H9 (cell line): ENCODE results near the gene YTHDC1. TPM values are rescaled to one million over a fixed set of nuclear protein-coding genes. Genes with fewer than 3 reads are reported as not detected.
"Not testable (repeated sequence)": the region's sequence is repeated elsewhere in the genome, so short reads cannot be mapped to it uniquely, and the experiment has no call there.

Source experiments
- DNase-seq: peaks from one replicate; pipeline ENCODE4 v3.0.0-alpha.2; 2017
- H2AFZ ChIP-seq: one replicate; pipeline ENCODE4 v1.6.1; 2013; ENCODE audit warnings: mild to moderate bottlenecking, low read length, control low read depth, moderate library complexity
- H2AK5ac ChIP-seq: 2 replicates; pipeline ENCODE4 v1.6.1; 2013; ENCODE audit warnings: low read length, control low read depth, mixed read lengths; ENCODE audit not compliant: insufficient read length
- H2BK120ac ChIP-seq: one replicate; pipeline ENCODE4 v1.6.1; 2013; ENCODE audit warnings: low read depth, mild to moderate bottlenecking, low read length, control low read depth, inconsistent platforms; ENCODE audit not compliant: poor library complexity, severe bottlenecking
- H2BK12ac ChIP-seq: 2 replicates; pipeline ENCODE4 v1.6.1; 2013; ENCODE audit warnings: low read length, control low read depth, mixed read lengths, low read depth; ENCODE audit not compliant: insufficient read length
- H2BK15ac ChIP-seq: 2 replicates; pipeline ENCODE4 v1.6.1; 2013; ENCODE audit warnings: low read depth, low read length, control low read depth
- H2BK20ac ChIP-seq: one replicate; pipeline ENCODE4 v1.6.1; 2013; ENCODE audit warnings: low read depth, mild to moderate bottlenecking, low read length, control low read depth, inconsistent platforms; ENCODE audit not compliant: poor library complexity, severe bottlenecking
- H2BK5ac ChIP-seq: 2 replicates; pipeline ENCODE4 v1.6.1; 2013; ENCODE audit warnings: low read length, control low read depth, mixed read lengths; ENCODE audit not compliant: insufficient read length
- H3K14ac ChIP-seq: 2 replicates; pipeline ENCODE4 v1.6.1; 2013; ENCODE audit warnings: low read length, control low read depth; ENCODE audit not compliant: insufficient read depth
- H3K18ac ChIP-seq: 2 replicates; pipeline ENCODE4 v1.6.1; 2013; ENCODE audit warnings: low read depth, mild to moderate bottlenecking, mixed read lengths, low read length, control low read depth; ENCODE audit not compliant: insufficient read length
- H3K23ac ChIP-seq: 2 replicates; pipeline ENCODE4 v1.6.1; 2013; ENCODE audit warnings: low read length, control low read depth, mixed read lengths, low read depth; ENCODE audit not compliant: insufficient read length
- H3K23me2 ChIP-seq: 2 replicates; pipeline ENCODE4 v1.6.1; 2013; ENCODE audit warnings: low read depth, mild to moderate bottlenecking, mixed read lengths, low read length, control low read depth; ENCODE audit not compliant: insufficient read length, poor library complexity, severe bottlenecking
- H3K27ac ChIP-seq: 2 replicates; pipeline ENCODE4 v1.5.1; 2013; ENCODE audit warnings: low read length, control low read depth, mixed read lengths, low read depth; ENCODE audit not compliant: insufficient read length
- H3K27me3 ChIP-seq: 2 replicates; pipeline ENCODE4 v1.6.1; 2013; ENCODE audit warnings: low read length, control low read depth, inconsistent platforms; ENCODE audit not compliant: insufficient read depth
- H3K4ac ChIP-seq: 2 replicates; pipeline ENCODE4 v1.6.1; 2013; ENCODE audit warnings: low read depth, mild to moderate bottlenecking, control low read depth, inconsistent platforms, low read length, moderate library complexity
- H3K4me1 ChIP-seq: 2 replicates; pipeline ENCODE4 v1.6.1; 2013; ENCODE audit warnings: low read length, control low read depth, inconsistent platforms; ENCODE audit not compliant: insufficient read depth
- H3K4me2 ChIP-seq: 2 replicates; pipeline ENCODE4 v1.6.1; 2013; ENCODE audit warnings: low read length, control low read depth, mixed read lengths; ENCODE audit not compliant: insufficient read length, insufficient read depth
- H3K56ac ChIP-seq: 2 replicates; pipeline ENCODE4 v1.6.1; 2013; ENCODE audit warnings: low read depth, mild to moderate bottlenecking, mixed read lengths, low read length, control low read depth; ENCODE audit not compliant: insufficient read length
- H3K79me1 ChIP-seq: 2 replicates; pipeline ENCODE4 v1.6.1; 2013; ENCODE audit warnings: low read depth, mild to moderate bottlenecking, moderate library complexity, low read length, control low read depth, inconsistent platforms; ENCODE audit not compliant: insufficient read depth, poor library complexity, severe bottlenecking
- H3K79me2 ChIP-seq: 2 replicates; pipeline ENCODE4 v1.6.1; 2013; ENCODE audit warnings: low read length, control low read depth, inconsistent platforms; ENCODE audit not compliant: insufficient read depth
- H3K9ac ChIP-seq: 2 replicates; pipeline ENCODE4 v1.6.1; 2013; ENCODE audit warnings: low read length, control low read depth, mixed read lengths; ENCODE audit not compliant: insufficient read length; ENCODE audit errors: extremely low read depth
- H3K9me3 ChIP-seq: one replicate; pipeline ENCODE4 v1.6.1; 2013; ENCODE audit warnings: low read depth, low read length, inconsistent platforms; ENCODE audit not compliant: control insufficient read depth
- H3T11ph ChIP-seq: one replicate; pipeline ENCODE4 v1.6.1; 2013; ENCODE audit warnings: mild to moderate bottlenecking, low read length, control low read depth, inconsistent platforms
- H4K20me1 ChIP-seq: one replicate; pipeline ENCODE4 v1.6.1; 2013; ENCODE audit not compliant: control insufficient read depth, insufficient read length, insufficient read depth
- H4K5ac ChIP-seq: 2 replicates; pipeline ENCODE4 v1.6.1; 2013; ENCODE audit warnings: low read depth, mild to moderate bottlenecking, mixed read lengths, low read length, control low read depth; ENCODE audit not compliant: insufficient read length
- H4K8ac ChIP-seq: replicated peaks from 2 replicates; pipeline ENCODE4 v1.6.1; 2013; ENCODE audit warnings: low read length, control low read depth, mixed read lengths, low read depth; ENCODE audit not compliant: insufficient read length
- H4K91ac ChIP-seq: 2 replicates; pipeline ENCODE4 v1.6.1; 2013; ENCODE audit warnings: low read depth, mild to moderate bottlenecking, moderate library complexity, mixed read lengths, low read length, control low read depth; ENCODE audit not compliant: insufficient read length
- H3K27ac Mint-ChIP-seq, 3 experiments: 2 replicates in 2 of 3; 3 replicates in 1 of 3; pipeline ENCODE4 v1.8.0; 2020 to 2021; ENCODE audit warnings: mixed read lengths in 3 of 3, mild to moderate bottlenecking in 1 of 3, moderate library complexity in 1 of 3
- H3K27me3 Mint-ChIP-seq: 2 replicates; pipeline ENCODE4 v1.8.0; 2021; ENCODE audit warnings: low read depth, mild to moderate bottlenecking, moderate library complexity, mixed read lengths
- H3K36me3 Mint-ChIP-seq, 3 experiments: 2 replicates in 2 of 3; 3 replicates in 1 of 3; pipeline ENCODE4 v1.8.0; 2020 to 2021; ENCODE audit warnings: low read depth in 3 of 3, mixed read lengths in 3 of 3; ENCODE audit not compliant: insufficient read depth in 1 of 3
- H3K4me1 Mint-ChIP-seq, 2 experiments: 2 replicates each; pipeline ENCODE4 v1.8.0; 2020; ENCODE audit warnings: mixed read lengths in 2 of 2
- H3K4me3 Mint-ChIP-seq, 2 experiments: 2 replicates in 1 of 2; 3 replicates in 1 of 2; pipeline ENCODE4 v1.8.0; 2020 to 2021; ENCODE audit warnings: mild to moderate bottlenecking in 2 of 2, mixed read lengths in 2 of 2, moderate library complexity in 1 of 2
- H3K9me3 Mint-ChIP-seq, 2 experiments: 2 replicates in 1 of 2; 3 replicates in 1 of 2; pipeline ENCODE4 v1.8.0; 2020; ENCODE audit warnings: mild to moderate bottlenecking in 2 of 2, mixed read lengths in 2 of 2, moderate library complexity in 1 of 2
- CTCF ChIP-seq: fragments of 200-600 bp; sonication (generic); conservative IDR thresholded peaks from 3 replicates; pipeline ENCODE4 v1.8.0; 2021; ENCODE audit warnings: antibody characterized with exemption, mild to moderate bottlenecking
- WGBS: extraction: QIAGEN DNeasy Blood & Tissue Kit; methylation state at CpG from one replicate; pipeline ENCODE4 v1.1.7; 2013; ENCODE audit warnings: missing lambda C conversion rate, low lambda C conversion rate, mixed read lengths; ENCODE audit not compliant: insufficient read length; ENCODE audit errors: extremely low coverage; 5-methylcytosine and 5-hydroxymethylcytosine counted together
- total RNA-seq: library from RNA; stranded (reverse); gene quantifications from 2 replicates; pipeline ENCODE4 v1.2.1, GENCODE V29; 2021

YTHDC1 gene
- total RNA-seq, 1 experiment from 2014 or later = 158 TPM

GRCh38 chr4:68283095-68283494, 66.8 kb downstream of the YTHDC1 start:
- Histone ChIP-seq H3K79me2 (no peaks in the 10 kb centered on the region), H3K23ac (no peak overlapping the region)

GRCh38 chr4:68281796-68282740, 67.8 kb downstream of the YTHDC1 start:
- not testable (repeated sequence) for H4K91ac ChIP-seq, H3K4me2 ChIP-seq, H3K36me3 Mint-ChIP-seq, H3K79me2 ChIP-seq, H4K8ac ChIP-seq, H3K4me3 Mint-ChIP-seq, H2BK12ac ChIP-seq, H3K27ac ChIP-seq, H2BK20ac ChIP-seq, H2AFZ ChIP-seq, H3K27me3 Mint-ChIP-seq, H3T11ph ChIP-seq, H3K23ac ChIP-seq, H3K18ac ChIP-seq, H3K79me1 ChIP-seq, DNase-seq, H3K4me1 ChIP-seq, H2BK120ac ChIP-seq, H3K27ac Mint-ChIP-seq, H3K23me2 ChIP-seq, H3K56ac ChIP-seq, H2BK15ac ChIP-seq, H4K5ac ChIP-seq, H3K9ac ChIP-seq, H3K9me3 ChIP-seq, H3K4ac ChIP-seq, H4K20me1 ChIP-seq, H3K14ac ChIP-seq, H2BK5ac ChIP-seq, H3K9me3 Mint-ChIP-seq, H2AK5ac ChIP-seq, H3K27me3 ChIP-seq
- WGBS = no CpG with 5 or more reads among the region's 10 CpGs
- peaks cover 16 to 27% of the 10 kb centered on the region in 2 experiments for H3K4me1 Mint-ChIP-seq

More at GRCh38 chr4:68283095-68283494, 66.8 kb downstream of the YTHDC1 start:
- DNase-seq = no peak
- peaks cover 0 to 5% of the 10 kb centered on the region in 2 experiments; a peak in 3 of 5 replicates for H3K9me3 Mint-ChIP-seq
- Histone ChIP-seq H3K56ac (no peak overlapping the region), H2BK20ac (no peak overlapping the region), H4K5ac (no peak overlapping the region), H3K4ac (no peak overlapping the region), H2AFZ (no peak overlapping the region), H2BK12ac (no peak overlapping the region), H3K27me3 (no peaks in the 10 kb centered on the region), H3K9me3 (no peaks in the 10 kb centered on the region), H3K4me2 (no peak overlapping the region), H2BK15ac (no peak overlapping the region), H3K18ac (no peak overlapping the region), H3K4me1 (no peaks in the 10 kb centered on the region; the same call in 1 of the 2 replicates), H2BK120ac (no peak overlapping the region), H3T11ph (no peak overlapping the region), H4K91ac (no peak overlapping the region), H3K9ac (no peak overlapping the region), H3K79me1 (no peaks in the 10 kb centered on the region), H2AK5ac (no peak overlapping the region), H3K23me2 (no peaks in the 10 kb centered on the region), H3K27ac (no peak overlapping the region), H3K14ac (no peak overlapping the region), H2BK5ac (no peak overlapping the region), H4K8ac (no peak overlapping the region), H4K20me1 (no peaks in the 10 kb centered on the region)
- peaks cover 10 to 20% of the 10 kb centered on the region in 2 experiments for H3K4me1 Mint-ChIP-seq
- TF ChIP-seq CTCF = no peak
- no peak overlapping the region for H3K27ac Mint-ChIP-seq
- no CpG with 5 or more reads among the region's 2 CpGs for WGBS
- peaks cover 0 to 5% (median 0%) of the 10 kb centered on the region in 3 experiments; a peak in 3 of 7 replicates for H3K36me3 Mint-ChIP-seq
- no peaks in the 10 kb centered on the region for H3K27me3 Mint-ChIP-seq
- H3K4me3 Mint-ChIP-seq = no peak overlapping the region
